ENCODE results near the gene OR5AK2.

The OR5AK2 gene

DNA sequence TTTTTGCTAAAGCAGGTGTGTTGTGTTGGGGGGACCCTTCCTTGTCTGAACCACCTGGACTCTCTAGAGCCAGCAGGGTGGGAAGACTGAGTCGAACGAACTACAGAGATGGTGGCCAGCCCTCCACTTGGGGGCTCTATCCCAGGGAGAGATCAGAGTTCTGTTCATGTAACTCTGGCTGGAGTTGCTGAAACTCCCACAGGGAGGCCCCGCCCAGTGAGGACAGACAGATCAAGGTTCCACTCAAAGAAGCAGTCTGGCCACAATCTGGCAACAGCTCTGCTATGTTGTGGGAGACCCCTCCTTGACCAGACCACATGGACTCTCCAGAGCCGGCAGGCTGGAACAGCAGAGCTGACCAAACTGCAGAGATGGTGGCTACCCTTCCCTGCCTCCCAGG lies 20.2 kb upstream of the OR5AK2 start:
- TF ChIP-seq, protein P1, sequence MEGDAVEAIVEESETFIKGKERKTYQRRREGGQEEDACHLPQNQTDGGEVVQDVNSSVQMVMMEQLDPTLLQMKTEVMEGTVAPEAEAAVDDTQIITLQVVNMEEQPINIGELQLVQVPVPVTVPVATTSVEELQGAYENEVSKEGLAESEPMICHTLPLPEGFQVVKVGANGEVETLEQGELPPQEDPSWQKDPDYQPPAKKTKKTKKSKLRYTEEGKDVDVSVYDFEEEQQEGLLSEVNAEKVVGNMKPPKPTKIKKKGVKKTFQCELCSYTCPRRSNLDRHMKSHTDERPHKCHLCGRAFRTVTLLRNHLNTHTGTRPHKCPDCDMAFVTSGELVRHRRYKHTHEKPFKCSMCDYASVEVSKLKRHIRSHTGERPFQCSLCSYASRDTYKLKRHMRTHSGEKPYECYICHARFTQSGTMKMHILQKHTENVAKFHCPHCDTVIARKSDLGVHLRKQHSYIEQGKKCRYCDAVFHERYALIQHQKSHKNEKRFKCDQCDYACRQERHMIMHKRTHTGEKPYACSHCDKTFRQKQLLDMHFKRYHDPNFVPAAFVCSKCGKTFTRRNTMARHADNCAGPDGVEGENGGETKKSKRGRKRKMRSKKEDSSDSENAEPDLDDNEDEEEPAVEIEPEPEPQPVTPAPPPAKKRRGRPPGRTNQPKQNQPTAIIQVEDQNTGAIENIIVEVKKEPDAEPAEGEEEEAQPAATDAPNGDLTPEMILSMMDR (IDR thresholded peaks at IDR 0.05) = no peak
- Histone ChIP-seq H3K27ac (no peak overlapping the region), H3K4me3 (ENCODE audit: low read depth in 1 of 2, low read length in 1 of 2) (no peak overlapping the region), H3K9me3 (no peaks in the 10 kb centered on the region), H3K27me3 (no peaks in the 10 kb centered on the region), H3K4me1 (ENCODE audit: control insufficient read depth in 1 of 2, insufficient read depth in 1 of 2, low read depth in 1 of 2, low read length in 1 of 2) (no peaks in the 10 kb centered on the region), H3K36me3 (no peaks in the 10 kb centered on the region)

DNA sequence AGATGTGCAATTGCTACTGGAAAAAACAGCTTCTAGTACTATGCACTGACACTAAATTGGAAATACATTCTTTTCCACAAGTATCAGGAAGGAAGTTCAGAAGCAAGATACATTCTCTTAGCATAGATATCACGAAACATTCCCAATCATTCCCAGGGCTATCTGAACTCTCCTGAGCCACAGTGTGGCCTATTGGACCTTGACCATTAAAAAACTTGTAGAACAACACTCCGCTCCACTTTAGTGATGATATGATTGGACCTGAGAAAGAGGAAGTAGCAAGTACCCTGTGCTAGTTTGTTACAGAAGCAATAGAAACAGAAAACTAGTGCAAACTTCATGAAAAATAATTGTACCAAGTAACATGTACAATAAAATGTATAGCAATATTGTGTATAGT lies 11.4 kb upstream of the OR5AK2 start:
- Histone ChIP-seq H3K9me3 (no peaks in the 10 kb centered on the region), H3K27me3 (no peaks in the 10 kb centered on the region), H3K4me1 (ENCODE audit: control insufficient read depth in 1 of 2, insufficient read depth in 1 of 2, low read depth in 1 of 2, low read length in 1 of 2) (no peaks in the 10 kb centered on the region), H3K4me3 (ENCODE audit: low read depth in 1 of 2, low read length in 1 of 2) (no peak overlapping the region), H3K27ac (no peak overlapping the region), H3K36me3 (no peaks in the 10 kb centered on the region)
- TF ChIP-seq, protein P1 (IDR thresholded peaks at IDR 0.05) = no peak

DNA sequence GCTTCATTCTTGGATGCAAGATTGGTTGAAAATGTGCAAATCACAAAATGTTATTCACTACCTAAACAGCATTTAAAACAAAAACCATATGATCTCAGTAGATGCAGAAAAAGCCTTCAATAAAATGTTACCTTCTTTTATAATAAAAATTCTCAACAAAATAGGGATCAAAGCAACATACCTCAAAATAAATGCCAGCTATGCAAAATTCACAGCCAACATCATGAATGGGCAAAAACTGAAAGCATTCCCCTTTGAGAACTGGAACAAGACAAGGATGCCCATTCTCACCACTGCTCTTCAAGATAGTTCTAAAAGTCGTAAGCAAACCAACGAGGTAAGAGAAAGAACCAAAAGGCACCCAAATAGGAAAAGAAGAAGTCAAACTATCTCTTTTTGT lies 2.0 kb downstream of the OR5AK2 start:
- Histone ChIP-seq H3K9me3 (no peaks in the 10 kb centered on the region), H3K4me3 (ENCODE audit: low read depth in 1 of 2, low read length in 1 of 2) (no peak overlapping the region), H3K36me3 (no peaks in the 10 kb centered on the region), H3K27me3 (no peaks in the 10 kb centered on the region), H3K27ac (no peak overlapping the region), H3K4me1 (ENCODE audit: control insufficient read depth in 1 of 2, insufficient read depth in 1 of 2, low read depth in 1 of 2, low read length in 1 of 2) (no peaks in the 10 kb centered on the region)
- TF ChIP-seq, protein P1 (IDR thresholded peaks at IDR 0.05) = no peak

DNA sequence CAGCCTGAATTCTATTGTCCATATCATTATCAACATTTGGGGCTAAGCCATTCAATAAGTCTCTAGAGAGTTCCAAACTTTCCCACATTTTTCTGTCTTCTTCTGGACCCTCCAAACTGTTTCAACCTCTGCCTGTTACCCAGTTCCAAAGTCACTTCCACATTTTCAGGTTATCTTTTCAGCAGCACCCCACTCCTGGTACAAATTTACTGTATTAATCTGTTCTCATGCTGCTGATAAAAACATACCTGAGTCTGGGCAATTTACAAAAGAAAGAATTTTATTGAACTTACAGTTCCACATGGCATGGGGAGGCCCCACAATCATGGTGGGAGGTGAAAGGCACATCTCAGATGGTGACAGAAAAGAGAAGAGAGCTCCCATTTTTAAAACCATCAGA lies 5.8 kb downstream of the OR5AK2 start:
- H3K27me3 ChIP-seq = no peaks in the 10 kb centered on the region
- no peaks in the 10 kb centered on the region for H3K9me3 ChIP-seq
- no peaks in the 10 kb centered on the region for H3K4me1 ChIP-seq (ENCODE audit: control insufficient read depth in 1 of 2, insufficient read depth in 1 of 2, low read depth in 1 of 2, low read length in 1 of 2)
- H3K36me3 ChIP-seq = no peaks in the 10 kb centered on the region
- TF ChIP-seq, protein P1 (IDR thresholded peaks at IDR 0.05) = no peak
- H3K27ac ChIP-seq = no peak overlapping the region
- no peak overlapping the region for H3K4me3 ChIP-seq (ENCODE audit: low read depth in 1 of 2, low read length in 1 of 2)

DNA sequence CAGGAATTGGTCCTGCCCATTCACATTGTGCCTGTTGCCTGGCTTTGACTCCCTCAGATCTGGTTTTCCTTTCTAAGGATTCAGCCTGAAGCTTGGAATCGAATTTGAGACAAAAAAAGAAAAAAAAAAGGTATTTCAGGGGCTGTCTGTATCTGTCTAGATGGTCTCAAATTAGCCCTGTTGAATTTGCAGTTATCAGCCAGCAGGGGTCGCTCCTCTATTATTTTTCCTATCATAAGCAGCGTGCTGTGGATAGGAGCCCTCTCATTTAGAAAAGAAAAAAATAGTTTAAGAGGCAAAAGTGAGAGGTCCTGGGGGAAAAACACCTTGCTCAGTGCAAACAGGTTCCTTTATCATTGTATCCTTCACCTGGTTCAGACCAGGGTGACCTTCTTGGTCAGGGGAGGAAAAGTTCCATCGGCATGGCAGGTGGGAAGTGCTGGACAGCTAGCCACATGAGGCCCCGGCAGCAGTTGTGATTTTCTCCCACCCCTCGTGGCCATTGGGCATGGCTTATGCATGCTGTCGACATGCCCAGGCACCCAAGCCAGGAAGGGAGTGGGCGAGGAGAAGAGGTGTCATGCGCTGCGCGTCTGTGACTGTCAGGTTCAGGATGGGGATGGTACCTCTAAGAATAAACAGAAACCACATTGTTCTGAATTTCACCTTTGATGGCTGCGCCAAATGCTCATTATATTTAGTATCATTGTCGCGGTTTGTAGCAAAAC lies 13.1 kb downstream of the OR5AK2 start:
- H3K4me1 ChIP-seq (ENCODE audit: control insufficient read depth in 1 of 2, insufficient read depth in 1 of 2, low read depth in 1 of 2, low read length in 1 of 2) = no peaks in the 10 kb centered on the region

More for the DNA sequence above, 13.1 kb downstream of the OR5AK2 start:
- Histone ChIP-seq H3K9me3 (no peaks in the 10 kb centered on the region), H3K36me3 (no peaks in the 10 kb centered on the region), H3K27me3 (no peaks in the 10 kb centered on the region), H3K4me3 (ENCODE audit: low read depth in 1 of 2, low read length in 1 of 2) (no peak overlapping the region), H3K27ac (no peak overlapping the region)
- TF ChIP-seq, protein P1 (IDR thresholded peaks at IDR 0.05) = no peak
